Ascending aorta (tissue), 2 donors: ENCODE results near the gene C19orf81. TPM values are rescaled to one million over a fixed set of nuclear protein-coding genes. Genes with fewer than 3 reads are reported as not detected.

ENCODE experiments used
- DNase-seq, 2 donors: peaks; one replicate each; pipeline ENCODE4 v3.0.0-alpha.2; 2019; ENCODE audit warnings: low spot score in 2 of 2
- H3K27ac ChIP-seq, 2 donors: fragments of 200-600 bp; sonication (generic); one replicate each; pipeline ENCODE4 v1.5.1; 2016 to 2017; ENCODE audit warnings: mild to moderate bottlenecking in 1 of 2
- H3K27me3 ChIP-seq: fragments of 200-600 bp; sonication (generic); one replicate; pipeline ENCODE4 v1.5.1; 2017
- H3K36me3 ChIP-seq, 2 donors: fragments of 200-600 bp; sonication (generic); one replicate each; pipeline ENCODE4 v1.5.1; 2016
- H3K4me1 ChIP-seq, 2 donors: fragments of 200-600 bp; sonication (generic); one replicate each; pipeline ENCODE4 v1.5.1; 2016 to 2017; ENCODE audit warnings: mild to moderate bottlenecking in 1 of 2
- H3K4me3 ChIP-seq, 2 donors: fragments of 200-600 bp; sonication (generic); one replicate each; pipeline ENCODE4 v1.5.1; 2016 to 2017; ENCODE audit warnings: mild to moderate bottlenecking in 1 of 2
- H3K9me3 ChIP-seq, 2 donors: fragments of 200-600 bp; sonication (generic); one replicate each; pipeline ENCODE4 v1.5.1; 2016
- CTCF ChIP-seq, 3 experiments: fragments of 200-600 bp in 2 of 3; fragments of 450-650 bp in 1 of 3; sonication (generic) in 2 of 3; IDR thresholded peaks; one replicate each; pipeline ENCODE4 v1.5.1; 2016 to 2019; ENCODE audit warnings: antibody characterized with exemption in 3 of 3, mild to moderate bottlenecking in 1 of 3, moderate library complexity in 1 of 3
- intact Hi-C: fragments of 100-400 bp; cut with DNase I; formaldehyde crosslinking; loops from one replicate; pipeline ENCODE4 v1.15.1; 2023
- total RNA-seq: library from RNA; depleted of rRNA; stranded (reverse); fragments of >200 nt; gene quantifications from one replicate; pipeline ENCODE4 v1.1.0, GENCODE V29; 2016

Gene C19orf81
- total RNA-seq, 1 donor from 2014 or later, result not detected

DNA sequence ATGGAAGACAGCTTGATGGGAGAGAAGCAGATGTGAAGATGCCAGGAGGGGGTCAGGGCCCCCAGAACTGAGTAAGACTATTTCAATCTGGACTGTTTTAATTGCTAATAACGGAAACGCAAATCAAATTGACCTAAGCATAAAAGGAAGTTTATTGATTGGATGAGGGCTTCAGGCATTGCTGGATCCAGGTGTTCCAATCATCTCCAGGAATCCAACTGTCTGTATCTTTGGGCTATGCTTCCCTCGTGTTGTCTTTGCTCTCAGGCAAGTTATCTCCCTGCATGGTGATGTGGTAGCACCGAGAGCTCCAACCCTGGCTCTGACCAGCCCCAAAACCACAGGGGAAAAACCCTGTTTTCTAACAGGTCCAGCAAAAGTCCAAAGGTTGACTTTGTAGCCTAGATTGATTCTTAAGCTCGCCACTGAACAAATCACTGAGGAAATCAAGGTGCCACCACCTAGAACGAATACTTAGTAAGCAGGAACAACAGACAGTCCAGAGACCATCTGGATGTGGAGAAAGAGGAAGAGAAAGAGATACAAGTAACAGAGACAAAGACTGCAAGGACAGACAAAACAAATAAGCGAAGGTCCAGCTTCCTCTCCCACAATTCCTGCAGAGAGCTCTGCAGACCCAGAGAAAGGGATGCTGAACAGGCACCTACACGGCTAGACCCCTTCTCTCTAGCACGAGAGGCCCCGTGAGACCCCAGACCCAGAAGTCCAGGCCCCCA, 1.2 kb upstream of the C19orf81 start:
- H3K27me3 ChIP-seq, result no peaks in the 10 kb centered on the region
- no peak for DNase-seq
- intact Hi-C loops, result no loop called here
- H3K27ac ChIP-seq, result no peak overlapping the region
- TF ChIP-seq CTCF (IDR thresholded peaks at IDR 0.05), result no peak
- H3K36me3 ChIP-seq, result no peaks in the 10 kb centered on the region
- no peaks in the 10 kb centered on the region for H3K4me1 ChIP-seq
- H3K4me3 ChIP-seq, result no peak overlapping the region
- no peaks in the 10 kb centered on the region for H3K9me3 ChIP-seq

DNA sequence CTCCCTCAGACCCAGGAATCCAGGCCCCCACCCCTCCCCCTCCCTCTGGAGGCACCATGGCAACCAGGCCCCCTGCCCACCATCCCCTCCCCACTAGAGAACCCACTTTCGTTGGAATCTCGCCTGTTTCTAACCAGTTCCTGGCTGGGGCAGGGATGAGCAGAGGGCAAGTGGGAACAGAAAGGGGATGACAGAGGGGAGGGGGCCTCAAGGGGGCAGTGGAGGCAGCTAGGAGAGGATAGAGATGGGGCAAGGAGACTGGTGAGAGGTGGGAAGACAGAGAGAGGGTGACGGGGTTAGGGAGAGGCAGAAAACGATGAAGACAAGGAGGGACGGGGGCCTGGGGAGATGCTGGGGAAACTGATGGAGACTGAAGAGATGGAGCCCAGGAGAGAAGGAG, 586 bp upstream of the C19orf81 start:
- Histone ChIP-seq H3K9me3 (no peaks in the 10 kb centered on the region), H3K27ac (no peak overlapping the region), H3K27me3 (no peaks in the 10 kb centered on the region), H3K4me1 (no peaks in the 10 kb centered on the region), H3K4me3 (no peak overlapping the region), H3K36me3 (no peaks in the 10 kb centered on the region)
- no peak for DNase-seq
- no peak for TF ChIP-seq CTCF (IDR thresholded peaks at IDR 0.05)
- intact Hi-C loops, result no loop called here

DNA sequence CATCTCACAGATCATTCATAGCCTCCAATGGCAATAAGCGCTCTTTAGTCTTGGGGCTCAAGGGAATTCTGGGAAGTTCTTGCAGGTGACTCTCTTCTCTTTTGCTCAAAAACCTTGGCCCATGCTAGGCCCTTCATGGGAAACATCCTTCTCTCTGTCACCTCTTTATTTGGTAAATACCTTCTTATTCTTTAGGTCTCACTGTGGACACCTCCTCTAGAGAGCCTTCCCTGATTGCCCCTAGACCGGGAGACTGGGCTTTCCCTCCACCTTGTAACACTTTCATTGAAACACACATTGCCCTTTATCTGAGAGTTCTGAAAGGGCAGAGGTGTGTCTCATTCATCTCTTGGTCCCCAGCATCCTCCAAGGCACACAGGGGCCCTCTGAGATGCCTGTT, 1.9 kb downstream of the C19orf81 start:
- H3K4me1 ChIP-seq, result no peaks in the 10 kb centered on the region
- no peaks in the 10 kb centered on the region for H3K27me3 ChIP-seq
- no peak for DNase-seq
- no peak overlapping the region for H3K27ac ChIP-seq
- H3K4me3 ChIP-seq, result no peak overlapping the region
- H3K9me3 ChIP-seq, result peaks cover 0 to 7% of the 10 kb centered on the region in 2 donors
- no peak for TF ChIP-seq CTCF (IDR thresholded peaks at IDR 0.05)
- no peaks in the 10 kb centered on the region for H3K36me3 ChIP-seq
- intact Hi-C loops, result no loop called here

DNA sequence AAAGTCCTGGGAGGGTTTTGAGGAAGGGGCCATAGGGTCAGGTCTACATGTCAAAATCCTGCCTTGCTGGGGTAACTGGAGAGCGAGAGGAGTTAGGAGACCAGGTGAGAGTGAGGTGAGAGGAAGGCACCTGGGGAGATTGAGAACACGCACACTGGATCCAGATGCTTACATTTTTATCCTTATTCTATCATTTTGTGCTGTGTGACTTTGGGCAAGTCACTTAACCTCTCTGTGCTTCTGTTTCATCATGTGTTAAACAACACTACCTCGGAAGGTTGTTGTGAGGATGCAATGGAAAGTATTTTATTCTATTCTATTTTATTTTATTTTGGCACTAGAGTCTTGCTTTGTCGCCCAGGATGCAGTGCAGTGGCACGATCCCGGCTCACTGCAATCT, 3.5 kb downstream of the C19orf81 start:
- intact Hi-C loops, result no loop called here
- Histone ChIP-seq H3K9me3 (peaks cover 0 to 7% of the 10 kb centered on the region in 2 donors), H3K36me3 (no peaks in the 10 kb centered on the region), H3K4me1 (no peaks in the 10 kb centered on the region), H3K27ac (no peak overlapping the region), H3K27me3 (no peaks in the 10 kb centered on the region), H3K4me3 (no peak overlapping the region)
- no peak for DNase-seq
- TF ChIP-seq CTCF (IDR thresholded peaks at IDR 0.05), result no peak

- H3K27me3 ChIP-seq, result peaks cover 2% of the 10 kb centered on the region
- intact Hi-C loops, result no loop called here
Observed at GRCh38 chr19:50654882-50655281, 5.6 kb downstream of the C19orf81 start.

More at GRCh38 chr19:50654882-50655281, 5.6 kb downstream of the C19orf81 start:
- no peak for DNase-seq
- Histone ChIP-seq H3K4me3 (no peak overlapping the region), H3K27ac (no peak overlapping the region), H3K36me3 (no peaks in the 10 kb centered on the region), H3K4me1 (no peaks in the 10 kb centered on the region), H3K9me3 (peaks cover 0 to 7% of the 10 kb centered on the region in 2 donors)
- TF ChIP-seq CTCF (IDR thresholded peaks at IDR 0.05), result no peak
